ENCODE data around the gene EXD3. TPM values are rescaled to one million over a fixed set of nuclear protein-coding genes. Genes with fewer than 3 reads are reported as not detected.

Gene EXD3
- polyA plus RNA-seq, 1 of the 3 experiments (the other 2 are of a cell fraction): 11.5 TPM

GRCh38 chr9:137387891-137388560, 34.9 kb downstream of the EXD3 start:
- WGBS (ENCODE audit: low lambda C conversion rate): 89% methylated on average over 12 of the region's 26 CpGs
- Histone ChIP-seq H3F3A (replicated peaks; ENCODE audit: insufficient read depth) (no peaks in the 10 kb centered on the region), H3K36me3 (replicated peaks in 1 of 2; ENCODE audit: control insufficient read depth in 1 of 2, insufficient read depth in 2 of 2, low read length in 1 of 2) (no peaks in the 10 kb centered on the region), H4K20me1 (ENCODE audit: insufficient read depth) (no peaks in the 10 kb centered on the region), H3K9me3 (no peaks in the 10 kb centered on the region), H3K4me3 (ENCODE audit: low read depth in 2 of 2, low read length in 1 of 2) (no peak overlapping the region), H3K27ac (ENCODE audit: low read depth in 2 of 2, low read length in 1 of 2) (no peak overlapping the region), H2AFZ (ENCODE audit: low read depth) (no peak overlapping the region), H3K27me3 (ENCODE audit: insufficient read depth) (no peaks in the 10 kb centered on the region), H3K9ac (no peak overlapping the region), H3K4me1 (ENCODE audit: control insufficient read depth in 1 of 2, insufficient read depth in 2 of 2, low read depth in 1 of 2, low read length in 1 of 2) (no peaks in the 10 kb centered on the region; a peak in 1 of 4 replicates), H3K79me2 (ENCODE audit: insufficient read depth) (no peaks in the 10 kb centered on the region), H3K4me2 (no peak overlapping the region), H3K9me2 (no peaks in the 10 kb centered on the region)
- DNase-seq: no peak
- ChIA-PET CTCF (interaction anchor here (0.5 to 2.0 kb wide), 3 partner anchors 35 to 210 kb away, joined by 3 to 6 read pairs (median 4); partner anchors contain the start of genes EXD3, NOXA1 and NRARP), POLR2A (interaction anchor here (1.2 kb wide), 1 partner anchor 78 kb away, joined by 3 read pairs; no protein-coding TSS in a partner anchor)
- TF ChIP-seq NRF1 (IDR thresholded peaks at IDR 0.05; ENCODE audit: low read depth, low read length) (no peak), EZH2phosphoT487 (IDR thresholded peaks at IDR 0.05; ENCODE audit: borderline replicate concordance, low read depth) (no peak), MXI1 (IDR thresholded peaks at IDR 0.05; ENCODE audit: low read depth, low read length) (no peak), CHD2 (IDR thresholded peaks at IDR 0.05; ENCODE audit: low read length, partially characterized antibody) (no peak), RXRA (IDR thresholded peaks at IDR 0.05; ENCODE audit: borderline replicate concordance, low read depth) (no peak), NFIC (IDR thresholded peaks at IDR 0.05; ENCODE audit: borderline replicate concordance) (no peak), ELF1 (IDR thresholded peaks at IDR 0.05) (no peak), TEAD4 (IDR thresholded peaks at IDR 0.05; ENCODE audit: borderline replicate concordance, insufficient read depth) (no peak), USF1 (IDR thresholded peaks at IDR 0.05; ENCODE audit: borderline replicate concordance, low read depth) (no peak), JUND (IDR thresholded peaks at IDR 0.05) (no peak)

GRCh38 chr9:137387114-137387890, 35.7 kb downstream of the EXD3 start:
- 97% methylated on average over 16 of the region's 34 CpGs for WGBS (ENCODE audit: low lambda C conversion rate)
- Histone ChIP-seq H3K27me3 (ENCODE audit: insufficient read depth) (no peaks in the 10 kb centered on the region), H3K79me2 (ENCODE audit: insufficient read depth) (no peaks in the 10 kb centered on the region), H3K4me1 (ENCODE audit: control insufficient read depth in 1 of 2, insufficient read depth in 2 of 2, low read depth in 1 of 2, low read length in 1 of 2) (no peaks in the 10 kb centered on the region; a peak in 1 of 4 replicates), H3K9me3 (no peaks in the 10 kb centered on the region), H3K4me2 (no peak overlapping the region), H2AFZ (ENCODE audit: low read depth) (no peak overlapping the region), H3K9ac (no peak overlapping the region), H4K20me1 (ENCODE audit: insufficient read depth) (no peaks in the 10 kb centered on the region), H3K27ac (ENCODE audit: low read depth in 2 of 2, low read length in 1 of 2) (no peak overlapping the region), H3K36me3 (replicated peaks in 1 of 2; ENCODE audit: control insufficient read depth in 1 of 2, insufficient read depth in 2 of 2, low read length in 1 of 2) (no peaks in the 10 kb centered on the region), H3F3A (replicated peaks; ENCODE audit: insufficient read depth) (no peaks in the 10 kb centered on the region), H3K9me2 (no peaks in the 10 kb centered on the region), H3K4me3 (ENCODE audit: low read depth in 2 of 2, low read length in 1 of 2) (no peak overlapping the region)
- CTCF ChIA-PET: interaction anchor here (0.9 to 2.0 kb wide), 2 partner anchors 36 to 86 kb away, joined by 4 to 6 read pairs; partner anchors contain the start of genes EXD3, NOXA1 and NRARP
- DNase-seq: no peak
- TF ChIP-seq FOXM1 (IDR thresholded peaks at IDR 0.05; ENCODE audit: low read depth) (no peak), SIN3A (IDR thresholded peaks at IDR 0.05; ENCODE audit: borderline replicate concordance, low read depth, low read length) (no peak), POLR2AphosphoS5 (IDR thresholded peaks at IDR 0.05; ENCODE audit: low read depth, low read length) (no peak), CHD2 (IDR thresholded peaks at IDR 0.05; ENCODE audit: low read length, partially characterized antibody) (no peak), RCOR1 (IDR thresholded peaks at IDR 0.05; ENCODE audit: low read length) (no peak), USF1 (IDR thresholded peaks at IDR 0.05; ENCODE audit: borderline replicate concordance, low read depth) (no peak), FOSL2 (IDR thresholded peaks at IDR 0.05; ENCODE audit: borderline replicate concordance, low read depth) (no peak), GABPA (IDR thresholded peaks at IDR 0.05; ENCODE audit: low read depth) (no peak), USF2 (IDR thresholded peaks at IDR 0.05; ENCODE audit: borderline replicate concordance, low read depth, low read length) (no peak), TEAD4 (IDR thresholded peaks at IDR 0.05; ENCODE audit: borderline replicate concordance, insufficient read depth) (no peak), CTCF (IDR thresholded peaks at IDR 0.05) (no peak), MXI1 (IDR thresholded peaks at IDR 0.05; ENCODE audit: low read depth, low read length) (no peak), RAD21 (IDR thresholded peaks at IDR 0.05; ENCODE audit: low read length) (no peak), NFIC (IDR thresholded peaks at IDR 0.05; ENCODE audit: borderline replicate concordance) (no peak)
- POLR2A ChIA-PET: interaction anchor here (1.2 kb wide), 1 partner anchor 78 kb away, joined by 3 read pairs; no protein-coding TSS in a partner anchor

All from SK-N-SH (cell line).